NCI-H345 treated with DMSO at 0.1 percent for 48 hours (cell line): Measurements from ENCODE around the gene SOCS4.

Experiments
- DNase-seq: peaks from one replicate; lab custom pipeline; 2025; ENCODE audit not compliant: unreplicated experiment; lab: John Stamatoyannopoulos, UW

Gene SOCS4

GRCh38 chr14:55085060-55085660 lies 58.1 kb downstream of the SOCS4 start:
- DNase-seq: peak; percentile 30

DNA sequence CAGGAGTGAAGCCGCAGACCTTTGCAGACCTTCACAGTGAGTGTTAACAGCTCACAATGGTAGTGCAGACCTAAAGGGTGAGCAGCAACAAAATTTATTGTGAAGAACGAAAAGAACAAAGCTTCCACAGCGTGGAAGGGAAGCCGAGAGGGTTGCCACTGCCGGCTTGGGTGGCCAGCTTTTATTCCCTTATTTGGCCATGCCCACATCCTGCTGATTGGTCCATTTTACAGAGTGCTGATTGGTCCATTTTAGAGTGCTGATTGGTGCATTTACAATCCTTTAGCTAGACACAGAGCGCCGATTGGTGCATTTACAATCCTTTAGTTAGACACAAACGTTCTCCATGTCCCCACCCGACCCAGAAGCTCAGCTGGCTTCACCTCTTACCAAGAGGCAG lies 59.9 kb downstream of the SOCS4 start:
- no peak for DNase-seq

DNA sequence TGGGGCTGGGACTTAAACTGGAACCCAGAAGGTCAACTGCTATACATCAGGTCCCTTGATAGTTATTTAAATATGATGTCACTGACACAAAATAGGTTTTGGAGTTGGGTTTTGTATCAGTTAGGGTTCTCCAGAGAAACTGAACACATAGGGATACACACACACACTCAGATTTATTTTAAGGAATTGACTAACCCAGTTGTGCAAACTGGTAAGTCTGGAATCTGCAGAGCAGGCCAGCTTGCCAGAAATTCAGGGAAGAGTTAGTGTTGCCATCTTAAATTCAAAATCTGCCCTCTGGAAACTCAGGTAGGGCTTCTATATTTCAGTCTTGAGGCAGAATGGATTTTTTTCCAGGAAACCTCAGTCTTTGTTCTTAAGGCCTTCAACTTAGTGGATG lies 61.3 kb downstream of the SOCS4 start:
- no peak for DNase-seq

DNA sequence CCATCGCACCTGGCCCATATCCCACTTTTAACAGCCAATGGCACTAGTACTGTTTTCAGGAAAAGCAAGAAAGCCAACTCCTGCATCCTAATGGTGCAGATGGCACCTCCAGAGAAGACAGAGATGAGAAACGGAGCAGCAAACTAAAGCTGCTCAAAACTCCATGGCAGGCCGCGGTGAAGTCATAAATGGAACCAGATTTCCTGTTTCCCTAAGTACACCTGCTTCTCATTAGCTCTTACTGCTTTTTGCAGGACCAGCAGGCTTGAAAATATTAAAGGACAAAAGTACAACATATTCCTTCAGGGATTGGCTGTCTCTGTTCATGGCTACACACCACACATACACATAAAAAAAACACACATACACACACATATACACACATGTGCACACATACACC lies 65.3 kb downstream of the SOCS4 start:
- DNase-seq: no peak

DNA sequence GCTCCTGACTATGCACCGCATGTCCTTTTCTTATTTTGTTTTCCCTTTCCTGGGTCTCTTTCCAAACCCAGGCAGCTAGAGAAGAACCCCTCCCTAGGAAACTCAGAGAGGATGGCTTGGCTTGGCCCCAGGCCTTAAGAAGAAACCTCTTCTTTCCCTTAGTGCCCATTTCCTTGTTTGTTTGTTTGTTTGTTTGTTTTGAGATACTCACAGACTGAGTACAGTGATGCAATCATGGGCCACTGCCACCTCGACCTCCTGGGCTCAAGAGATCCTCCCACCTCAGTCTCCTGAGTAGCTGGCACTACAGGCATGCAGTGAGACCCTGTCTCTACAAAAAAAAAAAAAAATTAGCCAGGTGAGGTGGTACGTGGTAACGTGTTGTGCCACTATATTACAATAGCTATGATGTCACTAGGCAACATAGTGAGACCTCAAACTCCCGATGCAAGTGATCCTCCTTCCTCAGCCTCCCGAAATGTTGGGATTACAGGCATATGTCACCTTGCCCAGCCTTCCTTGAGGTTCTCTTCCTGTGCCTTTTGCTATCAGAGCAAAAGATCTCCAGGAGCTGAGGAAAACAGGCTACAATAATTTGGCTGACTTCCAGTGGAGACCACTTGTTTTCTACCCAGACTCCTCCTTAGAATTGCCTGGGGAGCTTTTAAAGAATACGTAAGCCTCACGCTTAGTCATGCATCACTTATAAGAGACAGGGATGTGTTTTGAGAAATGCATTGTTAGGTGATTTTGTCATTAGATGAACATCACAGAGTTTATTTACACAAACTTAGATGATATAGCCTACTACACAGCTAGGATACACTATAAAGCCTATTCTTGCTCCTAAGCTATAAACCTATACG lies 67.5 kb downstream of the SOCS4 start:
- peak; percentile 79 for DNase-seq

DNA sequence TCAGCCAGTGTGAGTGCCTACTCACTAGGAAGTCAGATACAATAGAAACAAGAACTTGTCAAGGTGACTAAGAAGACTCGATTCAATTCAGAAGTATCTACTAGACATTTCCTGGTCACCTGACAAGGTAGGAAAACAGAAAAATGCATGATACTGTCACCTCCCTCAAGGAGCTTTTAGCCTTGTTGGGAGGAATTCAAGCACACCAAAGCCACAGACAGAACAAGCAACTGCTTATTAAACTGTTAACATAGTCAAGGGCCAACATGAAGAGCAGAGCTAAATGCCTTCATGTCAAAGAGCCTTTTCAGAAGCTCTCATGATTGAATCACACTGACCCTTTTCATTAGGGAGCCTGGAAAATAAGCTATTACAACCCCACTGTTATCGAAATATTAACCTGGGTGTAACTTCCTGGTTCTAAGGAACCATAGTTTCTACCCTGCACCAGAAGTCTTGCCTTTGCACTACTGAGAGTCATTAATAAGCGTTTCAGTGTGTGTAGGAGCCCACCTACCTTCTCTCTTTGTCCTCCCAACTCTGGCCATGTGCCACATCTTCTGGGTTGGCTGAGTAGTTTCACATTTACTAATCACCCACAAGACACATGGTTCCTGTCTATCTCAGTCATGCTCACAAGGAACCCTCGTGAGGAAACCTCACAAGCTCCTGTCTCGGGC lies 71.0 kb downstream of the SOCS4 start:
- DNase-seq: no peak

GRCh38 chr14:55098561-55098898 lies 71.5 kb downstream of the SOCS4 start:
- DNase-seq: no peak
